ENCODE measurements around the gene OR3A1.
"Not testable (repeated sequence)": the region's sequence is repeated elsewhere in the genome, so short reads cannot be mapped to it uniquely, and the experiment has no call there.

The OR3A1 gene

DNA sequence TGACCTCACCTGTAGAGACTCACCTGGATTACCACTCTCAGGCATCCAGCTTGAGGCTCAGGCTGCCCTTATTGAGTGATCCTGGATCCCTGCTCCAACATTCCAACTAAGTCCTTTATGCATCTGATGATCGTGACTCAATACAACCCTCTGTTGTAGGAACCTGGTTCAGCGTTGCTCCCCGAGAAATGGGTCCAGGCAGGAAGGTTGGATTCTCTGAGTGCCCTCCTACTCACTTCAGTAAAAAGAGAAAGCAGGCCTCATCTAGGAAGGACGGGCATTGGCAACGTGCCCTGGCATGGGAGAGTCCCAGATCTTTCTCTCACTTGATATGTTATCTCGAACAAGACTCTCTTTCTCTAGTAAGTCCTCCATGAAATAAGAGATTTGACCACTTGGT lies at the start of gene OR3A1:
OR3A1 (minus strand) TSS at position 101 of the 400 bp plus-strand sequence. CDS start 5,778 bp downstream, outside the sequence.
- no peak within 1 kb of the TSS for H3K27ac ChIP-seq
- ChIA-PET CTCF (no interaction called here), POLR2A (ENCODE audit: low non-redundant PET) (no interaction called here)
- TF ChIP-seq, protein P1, sequence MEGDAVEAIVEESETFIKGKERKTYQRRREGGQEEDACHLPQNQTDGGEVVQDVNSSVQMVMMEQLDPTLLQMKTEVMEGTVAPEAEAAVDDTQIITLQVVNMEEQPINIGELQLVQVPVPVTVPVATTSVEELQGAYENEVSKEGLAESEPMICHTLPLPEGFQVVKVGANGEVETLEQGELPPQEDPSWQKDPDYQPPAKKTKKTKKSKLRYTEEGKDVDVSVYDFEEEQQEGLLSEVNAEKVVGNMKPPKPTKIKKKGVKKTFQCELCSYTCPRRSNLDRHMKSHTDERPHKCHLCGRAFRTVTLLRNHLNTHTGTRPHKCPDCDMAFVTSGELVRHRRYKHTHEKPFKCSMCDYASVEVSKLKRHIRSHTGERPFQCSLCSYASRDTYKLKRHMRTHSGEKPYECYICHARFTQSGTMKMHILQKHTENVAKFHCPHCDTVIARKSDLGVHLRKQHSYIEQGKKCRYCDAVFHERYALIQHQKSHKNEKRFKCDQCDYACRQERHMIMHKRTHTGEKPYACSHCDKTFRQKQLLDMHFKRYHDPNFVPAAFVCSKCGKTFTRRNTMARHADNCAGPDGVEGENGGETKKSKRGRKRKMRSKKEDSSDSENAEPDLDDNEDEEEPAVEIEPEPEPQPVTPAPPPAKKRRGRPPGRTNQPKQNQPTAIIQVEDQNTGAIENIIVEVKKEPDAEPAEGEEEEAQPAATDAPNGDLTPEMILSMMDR (conservative IDR thresholded peaks at IDR 0.05; ENCODE audit: low read depth) = no peak
- no peak for DNase-seq (ENCODE audit: low spot score)

DNA sequence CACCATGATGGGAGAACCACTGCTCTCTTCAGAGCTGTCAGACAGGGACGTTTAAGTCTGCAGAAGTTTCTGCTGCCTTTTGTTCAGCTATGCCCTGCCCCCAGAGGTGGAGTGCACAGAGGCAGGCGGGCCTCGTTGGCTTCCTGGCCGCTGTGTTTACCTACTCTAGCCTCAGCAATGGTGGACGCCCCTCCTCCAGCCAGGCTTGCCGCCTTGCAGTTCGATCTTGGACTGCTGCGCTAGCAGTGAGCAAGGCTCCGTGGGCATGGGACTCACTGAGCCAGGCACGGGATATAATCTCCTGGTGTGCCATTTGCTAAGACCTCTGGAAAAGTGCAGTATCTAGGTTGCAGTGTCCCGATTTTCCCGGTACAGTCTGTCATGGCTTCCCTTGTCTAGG lies 44.6 kb upstream of the OR3A1 start:
- H3K27ac ChIP-seq; DNase-seq (ENCODE audit: low spot score); CTCF ChIA-PET; POLR2A ChIA-PET (ENCODE audit: low non-redundant PET): not testable (repeated sequence)

- no peak overlapping the region for H3K27ac ChIP-seq
- ChIA-PET CTCF (no interaction called here), POLR2A (ENCODE audit: low non-redundant PET) (no interaction called here)
- DNase-seq (ENCODE audit: low spot score) = no peak
- TF ChIP-seq, protein P1 (conservative IDR thresholded peaks at IDR 0.05; ENCODE audit: low read depth) = no peak
Measured at GRCh38 chr17:3335876-3336275, 37.7 kb upstream of the OR3A1 start.

DNA sequence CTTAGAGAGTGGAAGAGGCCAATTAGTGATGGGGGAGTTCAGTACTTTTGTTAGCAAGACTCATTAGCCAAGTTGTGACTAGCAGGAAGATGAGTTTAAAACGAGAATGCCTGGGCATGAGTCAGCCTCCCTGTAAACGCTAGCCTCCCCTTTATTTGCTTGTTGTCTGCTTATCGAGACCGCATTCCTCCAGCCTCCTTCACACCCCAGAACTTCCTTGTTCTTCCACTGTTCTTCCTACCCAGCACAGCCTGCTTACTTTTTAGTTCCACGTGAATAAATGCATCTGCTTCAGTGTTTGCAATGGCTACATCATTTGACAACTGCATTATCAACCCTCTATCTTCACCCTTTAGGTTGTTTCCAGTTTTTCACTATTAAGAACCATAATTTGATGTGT lies 20.2 kb upstream of the OR3A1 start:
- peak; percentile 20 for DNase-seq (ENCODE audit: low spot score)
- POLR2A ChIA-PET (ENCODE audit: low non-redundant PET) = no interaction called here
- no peak overlapping the region for H3K27ac ChIP-seq
- TF ChIP-seq, protein P1 (conservative IDR thresholded peaks at IDR 0.05; ENCODE audit: low read depth) = no peak
- CTCF ChIA-PET = no interaction called here

DNA sequence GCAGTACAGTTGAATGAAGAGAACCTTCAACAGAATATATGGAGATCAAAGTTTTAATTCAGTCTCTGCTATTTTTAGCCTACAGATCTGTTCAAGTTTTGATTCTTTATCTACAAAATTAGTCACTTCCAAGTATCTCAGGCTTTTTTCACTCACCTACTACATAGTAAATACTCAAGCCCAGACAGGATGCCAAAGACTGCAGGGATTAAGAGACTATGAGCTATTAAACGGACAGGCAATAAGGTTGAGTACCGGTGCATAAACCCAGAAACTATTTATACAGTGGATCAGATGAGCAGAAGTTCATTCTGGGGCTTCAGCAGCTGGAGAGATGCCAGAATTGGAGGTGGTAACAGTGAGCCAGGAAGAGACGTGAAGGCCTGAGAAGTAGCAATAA lies 18.7 kb upstream of the OR3A1 start:
- TF ChIP-seq, protein P1 (conservative IDR thresholded peaks at IDR 0.05; ENCODE audit: low read depth) = no peak
- DNase-seq (ENCODE audit: low spot score) = no peak
- H3K27ac ChIP-seq = no peak overlapping the region
- POLR2A ChIA-PET (ENCODE audit: low non-redundant PET) = no interaction called here
- CTCF ChIA-PET = no interaction called here

GRCh38 chr17:3308603-3309002 lies 10.4 kb upstream of the OR3A1 start:
- DNase-seq (ENCODE audit: low spot score) = no peak
- ChIA-PET CTCF (no interaction called here), POLR2A (ENCODE audit: low non-redundant PET) (no interaction called here)
- H3K27ac ChIP-seq = no peak overlapping the region
- TF ChIP-seq, protein P1 (conservative IDR thresholded peaks at IDR 0.05; ENCODE audit: low read depth) = no peak

DNA sequence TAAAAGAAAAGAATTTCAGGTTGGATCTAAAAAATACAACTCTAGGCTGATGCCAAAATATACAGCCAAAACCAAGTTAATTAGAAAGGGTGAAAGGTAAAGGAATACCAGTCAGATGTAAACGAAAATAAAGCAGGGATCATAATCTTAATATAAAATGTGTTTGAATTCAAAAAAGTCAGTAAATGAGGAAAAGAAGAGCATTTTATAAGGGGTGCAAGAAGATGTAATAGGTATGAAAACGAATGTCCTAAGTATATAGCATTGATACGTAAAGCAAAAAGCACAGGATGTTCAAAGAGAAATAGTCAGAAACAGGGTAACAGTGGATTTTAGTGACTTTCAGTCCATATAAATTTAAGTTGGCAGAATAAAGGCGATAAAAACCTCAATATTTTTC lies 2.5 kb downstream of the OR3A1 start:
- TF ChIP-seq, protein P1 (conservative IDR thresholded peaks at IDR 0.05; ENCODE audit: low read depth) = no peak
- ChIA-PET POLR2A (ENCODE audit: low non-redundant PET) (no interaction called here), CTCF (no interaction called here)
- no peak overlapping the region for H3K27ac ChIP-seq
- DNase-seq (ENCODE audit: low spot score) = no peak

DNA sequence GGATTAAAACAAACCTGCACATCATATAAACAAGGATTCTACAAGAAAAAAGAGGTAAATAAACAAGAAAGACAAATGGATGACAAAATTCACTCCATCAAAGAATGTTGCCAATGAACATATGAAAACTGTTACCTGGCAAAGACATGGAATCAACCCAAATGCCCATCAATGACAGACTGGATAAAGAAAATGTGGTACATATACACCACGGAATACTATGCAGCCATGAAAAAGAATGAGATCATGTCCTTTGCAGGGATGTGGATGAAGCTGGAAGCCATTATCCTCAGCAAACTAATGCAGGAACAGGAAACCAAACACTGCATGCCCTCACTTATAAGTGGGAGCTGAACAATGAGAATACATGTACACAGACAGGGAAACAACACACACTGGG lies 4.6 kb downstream of the OR3A1 start:
- POLR2A ChIA-PET (ENCODE audit: low non-redundant PET); CTCF ChIA-PET; DNase-seq (ENCODE audit: low spot score); H3K27ac ChIP-seq: not testable (repeated sequence)

Measured in RWPE1 (cell line).